SK-N-SH (cell line): ENCODE results near the gene SDR42E1. TPM values are rescaled to one million over a fixed set of nuclear protein-coding genes. Genes with fewer than 3 reads are reported as not detected.

Experiments
- CTCF ChIA-PET: fragments of 300-600, 350-600 bp; formaldehyde crosslinking; extraction: SDS; loops from one replicate; lab custom pipeline; 2021; lab: Yijun Ruan, JAX
- POLR2A ChIA-PET: fragments of 350-600 bp; sonication (Branson Sonifier 250); formaldehyde crosslinking; extraction: SDS; loops from one replicate; lab custom pipeline; 2020; ENCODE audit warnings: antibody characterized with exemption, inconsistent platforms; lab: Yijun Ruan, JAX
- DNase-seq: peaks from one replicate; pipeline ENCODE4 v3.0.0; 2012
- H2AFZ ChIP-seq: fragments of 200-600 bp; sonication (generic); 2 replicates; pipeline ENCODE4 v1.8.1; 2016; ENCODE audit warnings: antibody characterized with exemption, mild to moderate bottlenecking, low read depth
- H3F3A ChIP-seq: fragments of 200-600 bp; sonication (generic); replicated peaks from 2 replicates; pipeline ENCODE3; 2016; ENCODE audit warnings: antibody characterized with exemption, mild to moderate bottlenecking; ENCODE audit not compliant: insufficient read depth
- H3K27ac ChIP-seq, 2 experiments: fragments of 200-500 bp in 1 of 2; fragments of 200-600 bp in 1 of 2; sonication (Bioruptor generic) in 1 of 2; sonication (generic), shearing (Covaris generic) in 1 of 2; 2 replicates each; pipeline versions ENCODE4 v1.5.1 to v1.6.1; 2014 to 2016; ENCODE audit warnings: low read depth in 2 of 2, inconsistent platforms in 1 of 2, low read length in 1 of 2, mild to moderate bottlenecking in 1 of 2, mixed read lengths in 1 of 2
- H3K27me3 ChIP-seq: fragments of 200-600 bp; sonication (generic), shearing (Covaris generic); 2 replicates; pipeline ENCODE4 v1.6.1; 2016; ENCODE audit warnings: mixed run types; ENCODE audit not compliant: insufficient read depth
- H3K36me3 ChIP-seq, 2 experiments: fragments of 200-500 bp in 1 of 2; fragments of 200-600 bp in 1 of 2; sonication (Bioruptor generic) in 1 of 2; sonication (generic) in 1 of 2; replicated peaks in 1 of 2; 2 replicates each; pipeline versions ENCODE3 to v1.5.1; 2014 to 2016; ENCODE audit warnings: low read length in 1 of 2, mild to moderate bottlenecking in 1 of 2; ENCODE audit not compliant: insufficient read depth in 2 of 2, control insufficient read depth in 1 of 2
- H3K4me1 ChIP-seq, 2 experiments: fragments of 200-500 bp in 1 of 2; fragments of 200-600 bp in 1 of 2; sonication (Bioruptor generic) in 1 of 2; sonication (generic), shearing (Covaris generic) in 1 of 2; 2 replicates each; pipeline versions ENCODE4 v1.5.1 to v1.6.1; 2014 to 2016; ENCODE audit warnings: low read depth in 1 of 2, low read length in 1 of 2, mixed run types in 1 of 2; ENCODE audit not compliant: insufficient read depth in 2 of 2, control insufficient read depth in 1 of 2
- H3K4me2 ChIP-seq: fragments of 200-600 bp; sonication (generic), shearing (Covaris generic); 2 replicates; pipeline ENCODE4 v1.6.1; 2017; ENCODE audit warnings: mixed run types
- H3K4me3 ChIP-seq, 2 experiments: fragments of 200-500 bp in 1 of 2; fragments of 200-600 bp in 1 of 2; sonication (Bioruptor generic) in 1 of 2; sonication (generic), shearing (Covaris generic) in 1 of 2; 2 replicates each; pipeline versions ENCODE4 v1.5.1 to v1.8.1; 2014 to 2016; ENCODE audit warnings: low read depth in 2 of 2, inconsistent platforms in 1 of 2, low read length in 1 of 2, mild to moderate bottlenecking in 1 of 2, mixed read lengths in 1 of 2, moderate library complexity in 1 of 2
- H3K79me2 ChIP-seq: fragments of 200-600 bp; sonication (generic); 2 replicates; pipeline ENCODE4 v1.8.1; 2017; ENCODE audit warnings: mild to moderate bottlenecking; ENCODE audit not compliant: insufficient read depth
- H3K9ac ChIP-seq: fragments of 200-600 bp; sonication (generic); 2 replicates; pipeline ENCODE4 v1.6.1; 2017; ENCODE audit warnings: mixed run types
- H3K9me2 ChIP-seq: fragments of 200-600 bp; sonication (generic); 2 replicates; pipeline ENCODE4 v1.6.1; 2017; ENCODE audit warnings: mixed run types
- H3K9me3 ChIP-seq: fragments of 200-600 bp; sonication (generic); 2 replicates; pipeline ENCODE4 v1.6.1; 2017; ENCODE audit warnings: mixed run types, mild to moderate bottlenecking, moderate library complexity
- H4K20me1 ChIP-seq: fragments of 200-600 bp; sonication (generic); 2 replicates; pipeline ENCODE4 v1.6.1; 2017; ENCODE audit warnings: mild to moderate bottlenecking, mixed run types; ENCODE audit not compliant: insufficient read depth
- CHD2 ChIP-seq: fragments of 150-350 bp; IDR thresholded peaks from 2 replicates; pipeline ENCODE4 v1.6.1; 2018; ENCODE audit warnings: low read length; ENCODE audit not compliant: partially characterized antibody
- ELF1 ChIP-seq: IDR thresholded peaks from 2 replicates; pipeline ENCODE4 v1.4.0; 2012
- EP300 ChIP-seq, 2 experiments: IDR thresholded peaks; 2 replicates each; pipeline versions ENCODE4 v1.4.0 to v1.6.1; 2012; ENCODE audit warnings: borderline replicate concordance in 1 of 2, low read depth in 1 of 2, low read length in 1 of 2
- FOSL2 ChIP-seq: IDR thresholded peaks from 2 replicates; pipeline ENCODE4 v1.4.0; 2012; ENCODE audit warnings: low read depth, mild to moderate bottlenecking, moderate library complexity, borderline replicate concordance
- FOXM1 ChIP-seq: IDR thresholded peaks from 2 replicates; pipeline ENCODE4 v1.4.0; 2012; ENCODE audit warnings: low read depth, mild to moderate bottlenecking
- GABPA ChIP-seq: IDR thresholded peaks from 2 replicates; pipeline ENCODE4 v1.4.0; 2012; ENCODE audit warnings: low read depth, mild to moderate bottlenecking
- GATA2 ChIP-seq: sonication (generic); formaldehyde crosslinking; IDR thresholded peaks from 2 replicates; pipeline ENCODE4 v1.5.0; 2020; ENCODE audit warnings: mild to moderate bottlenecking, missing genetic modification reagents
- JUND ChIP-seq: IDR thresholded peaks from 2 replicates; pipeline ENCODE4 v1.4.0; 2012
- MEF2A ChIP-seq: IDR thresholded peaks from 2 replicates; pipeline ENCODE4 v1.4.0; 2012; ENCODE audit warnings: low read depth, borderline replicate concordance
- NFIC ChIP-seq: IDR thresholded peaks from 2 replicates; pipeline ENCODE4 v1.4.0; 2012; ENCODE audit warnings: borderline replicate concordance
- NRF1 ChIP-seq: IDR thresholded peaks from 2 replicates; pipeline ENCODE4 v1.6.1; 2012; ENCODE audit warnings: low read depth, mild to moderate bottlenecking, low read length
- POLR2AphosphoS5 ChIP-seq: IDR thresholded peaks from 2 replicates; pipeline ENCODE4 v1.6.1; 2012; ENCODE audit warnings: low read depth, low read length
- RAD21 ChIP-seq: IDR thresholded peaks from 2 replicates; pipeline ENCODE4 v1.6.1; 2012; ENCODE audit warnings: mild to moderate bottlenecking, low read length
- RXRA ChIP-seq: IDR thresholded peaks from 2 replicates; pipeline ENCODE4 v1.4.0; 2012; ENCODE audit warnings: low read depth, mild to moderate bottlenecking, borderline replicate concordance
- TAF1 ChIP-seq: IDR thresholded peaks from 2 replicates; pipeline ENCODE4 v1.6.1; 2012; ENCODE audit warnings: low read depth, mild to moderate bottlenecking, low read length, moderate library complexity, borderline replicate concordance
- TCF12 ChIP-seq: IDR thresholded peaks from 2 replicates; pipeline ENCODE4 v1.4.0; 2012
- TEAD4 ChIP-seq: IDR thresholded peaks from 2 replicates; pipeline ENCODE4 v1.4.0; 2012; ENCODE audit warnings: mild to moderate bottlenecking, borderline replicate concordance; ENCODE audit not compliant: insufficient read depth
- YY1 ChIP-seq: IDR thresholded peaks from 2 replicates; pipeline ENCODE4 v1.4.0; 2012; ENCODE audit warnings: low read depth, mild to moderate bottlenecking
- WGBS: methylation state at CpG from one replicate; pipeline ENCODE4 v1.1.6; 2017; ENCODE audit warnings: low lambda C conversion rate; 5-methylcytosine and 5-hydroxymethylcytosine counted together
- polyA plus RNA-seq, 3 experiments: library from polyadenylated mRNA; depleted of rRNA; stranded (reverse); fragments of >200 nt; gene quantifications; 2 replicates each; pipeline ENCODE4 v1.2.3, GENCODE V29; 2012
- TF ChIP-seq, protein P1 (sequence below): IDR thresholded peaks from 2 replicates; pipeline ENCODE4 v1.6.1; 2012; ENCODE audit warnings: mild to moderate bottlenecking, low read depth, low read length, moderate library complexity
- TF ChIP-seq, protein P2 (sequence below): fragments of 150-350 bp; IDR thresholded peaks from 2 replicates; pipeline ENCODE4 v1.6.1; 2016; ENCODE audit warnings: mild to moderate bottlenecking, low read depth, low read length
- TF ChIP-seq, protein P3 (sequence below): IDR thresholded peaks from 2 replicates; pipeline ENCODE4 v1.4.0; 2012; ENCODE audit warnings: low read depth
- TF ChIP-seq, protein P4 (sequence below): fragments of 150-350 bp; IDR thresholded peaks from 2 replicates; pipeline ENCODE4 v1.6.1; 2017; ENCODE audit warnings: antibody characterized with exemption, low read length, low read depth, borderline replicate concordance
- TF ChIP-seq, protein P5 (sequence below): IDR thresholded peaks from 2 replicates; pipeline ENCODE4; 2012
- TF ChIP-seq, protein P6 (sequence below): IDR thresholded peaks from 2 replicates; pipeline ENCODE4 v1.4.0; 2012; ENCODE audit warnings: low read depth, borderline replicate concordance

Gene SDR42E1
- polyA plus RNA-seq, 1 of the 3 experiments (the other 2 are of a cell fraction) = not detected

DNA sequence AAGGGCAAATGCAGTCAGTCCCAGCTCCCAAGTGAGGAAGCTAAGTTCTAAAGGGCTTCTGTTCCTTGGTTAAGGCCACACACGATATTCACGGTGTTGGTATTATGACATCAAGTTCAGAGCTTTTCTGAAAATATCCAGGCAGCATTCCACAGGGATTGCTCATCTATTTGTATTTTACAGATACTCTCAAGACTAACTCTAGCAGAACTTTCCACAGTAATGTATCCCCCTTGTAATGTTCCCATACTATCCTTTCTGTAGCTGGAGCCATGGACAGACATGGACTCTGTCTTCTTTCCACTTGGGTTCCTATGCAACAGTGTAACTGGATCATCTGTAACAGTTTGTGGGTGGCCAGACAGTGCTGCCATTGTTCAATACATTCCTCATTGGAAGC, 13.5 kb downstream of the SDR42E1 start:
- no peaks in the 10 kb centered on the region for H3K27me3 ChIP-seq
- no peaks in the 10 kb centered on the region for H3K79me2 ChIP-seq
- peak overlapping the region; percentile 3; the same call in 1 of the 2 replicates for H2AFZ ChIP-seq
- H3K36me3 ChIP-seq = no peaks in the 10 kb centered on the region
- H3K4me1 ChIP-seq = peaks cover 0 to 4% of the 10 kb centered on the region in 2 experiments; a peak in 3 of 4 replicates
- H3K4me3 ChIP-seq = no peak overlapping the region
- H3K27ac ChIP-seq = peak overlapping the region in 1 of 2 experiments; percentile 66; a peak in 2 of 4 replicates
- H3F3A ChIP-seq = peaks cover 4% of the 10 kb centered on the region
- TF ChIP-seq MEF2A (no peak), RAD21 (no peak), POLR2AphosphoS5 (no peak), ELF1 (no peak), CHD2 (no peak), FOSL2 (peak; percentile 57; the same call in 1 of the 2 replicates), NFIC (no peak), EP300 (IDR thresholded peaks at IDR 0.05; ENCODE audit: borderline replicate concordance in 1 of 2, low read depth in 1 of 2, low read length in 1 of 2) (peak in 1 of 2 experiments; percentile 22; a peak in 1 of 4 replicates), NRF1 (no peak), YY1 (no peak), JUND (peak; percentile 73), TAF1 (no peak), GABPA (no peak), TCF12 (peak; percentile 88), TEAD4 (peak; percentile 49; the same call in 1 of the 2 replicates), GATA2 (no peak), FOXM1 (no peak), RXRA (no peak)
- TF ChIP-seq, protein P1, sequence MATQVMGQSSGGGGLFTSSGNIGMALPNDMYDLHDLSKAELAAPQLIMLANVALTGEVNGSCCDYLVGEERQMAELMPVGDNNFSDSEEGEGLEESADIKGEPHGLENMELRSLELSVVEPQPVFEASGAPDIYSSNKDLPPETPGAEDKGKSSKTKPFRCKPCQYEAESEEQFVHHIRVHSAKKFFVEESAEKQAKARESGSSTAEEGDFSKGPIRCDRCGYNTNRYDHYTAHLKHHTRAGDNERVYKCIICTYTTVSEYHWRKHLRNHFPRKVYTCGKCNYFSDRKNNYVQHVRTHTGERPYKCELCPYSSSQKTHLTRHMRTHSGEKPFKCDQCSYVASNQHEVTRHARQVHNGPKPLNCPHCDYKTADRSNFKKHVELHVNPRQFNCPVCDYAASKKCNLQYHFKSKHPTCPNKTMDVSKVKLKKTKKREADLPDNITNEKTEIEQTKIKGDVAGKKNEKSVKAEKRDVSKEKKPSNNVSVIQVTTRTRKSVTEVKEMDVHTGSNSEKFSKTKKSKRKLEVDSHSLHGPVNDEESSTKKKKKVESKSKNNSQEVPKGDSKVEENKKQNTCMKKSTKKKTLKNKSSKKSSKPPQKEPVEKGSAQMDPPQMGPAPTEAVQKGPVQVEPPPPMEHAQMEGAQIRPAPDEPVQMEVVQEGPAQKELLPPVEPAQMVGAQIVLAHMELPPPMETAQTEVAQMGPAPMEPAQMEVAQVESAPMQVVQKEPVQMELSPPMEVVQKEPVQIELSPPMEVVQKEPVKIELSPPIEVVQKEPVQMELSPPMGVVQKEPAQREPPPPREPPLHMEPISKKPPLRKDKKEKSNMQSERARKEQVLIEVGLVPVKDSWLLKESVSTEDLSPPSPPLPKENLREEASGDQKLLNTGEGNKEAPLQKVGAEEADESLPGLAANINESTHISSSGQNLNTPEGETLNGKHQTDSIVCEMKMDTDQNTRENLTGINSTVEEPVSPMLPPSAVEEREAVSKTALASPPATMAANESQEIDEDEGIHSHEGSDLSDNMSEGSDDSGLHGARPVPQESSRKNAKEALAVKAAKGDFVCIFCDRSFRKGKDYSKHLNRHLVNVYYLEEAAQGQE = no peak
- TF ChIP-seq, protein P2, sequence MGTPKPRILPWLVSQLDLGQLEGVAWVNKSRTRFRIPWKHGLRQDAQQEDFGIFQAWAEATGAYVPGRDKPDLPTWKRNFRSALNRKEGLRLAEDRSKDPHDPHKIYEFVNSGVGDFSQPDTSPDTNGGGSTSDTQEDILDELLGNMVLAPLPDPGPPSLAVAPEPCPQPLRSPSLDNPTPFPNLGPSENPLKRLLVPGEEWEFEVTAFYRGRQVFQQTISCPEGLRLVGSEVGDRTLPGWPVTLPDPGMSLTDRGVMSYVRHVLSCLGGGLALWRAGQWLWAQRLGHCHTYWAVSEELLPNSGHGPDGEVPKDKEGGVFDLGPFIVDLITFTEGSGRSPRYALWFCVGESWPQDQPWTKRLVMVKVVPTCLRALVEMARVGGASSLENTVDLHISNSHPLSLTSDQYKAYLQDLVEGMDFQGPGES = no peak
- TF ChIP-seq, protein P3, sequence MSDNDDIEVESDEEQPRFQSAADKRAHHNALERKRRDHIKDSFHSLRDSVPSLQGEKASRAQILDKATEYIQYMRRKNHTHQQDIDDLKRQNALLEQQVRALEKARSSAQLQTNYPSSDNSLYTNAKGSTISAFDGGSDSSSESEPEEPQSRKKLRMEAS = no peak
- TF ChIP-seq, protein P4, sequence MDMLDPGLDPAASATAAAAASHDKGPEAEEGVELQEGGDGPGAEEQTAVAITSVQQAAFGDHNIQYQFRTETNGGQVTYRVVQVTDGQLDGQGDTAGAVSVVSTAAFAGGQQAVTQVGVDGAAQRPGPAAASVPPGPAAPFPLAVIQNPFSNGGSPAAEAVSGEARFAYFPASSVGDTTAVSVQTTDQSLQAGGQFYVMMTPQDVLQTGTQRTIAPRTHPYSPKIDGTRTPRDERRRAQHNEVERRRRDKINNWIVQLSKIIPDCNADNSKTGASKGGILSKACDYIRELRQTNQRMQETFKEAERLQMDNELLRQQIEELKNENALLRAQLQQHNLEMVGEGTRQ = no peak
- TF ChIP-seq, protein P5, sequence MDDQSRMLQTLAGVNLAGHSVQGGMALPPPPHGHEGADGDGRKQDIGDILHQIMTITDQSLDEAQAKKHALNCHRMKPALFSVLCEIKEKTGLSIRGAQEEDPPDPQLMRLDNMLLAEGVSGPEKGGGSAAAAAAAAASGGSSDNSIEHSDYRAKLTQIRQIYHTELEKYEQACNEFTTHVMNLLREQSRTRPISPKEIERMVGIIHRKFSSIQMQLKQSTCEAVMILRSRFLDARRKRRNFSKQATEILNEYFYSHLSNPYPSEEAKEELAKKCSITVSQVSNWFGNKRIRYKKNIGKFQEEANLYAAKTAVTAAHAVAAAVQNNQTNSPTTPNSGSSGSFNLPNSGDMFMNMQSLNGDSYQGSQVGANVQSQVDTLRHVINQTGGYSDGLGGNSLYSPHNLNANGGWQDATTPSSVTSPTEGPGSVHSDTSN = peak; percentile 68
- TF ChIP-seq, protein P6, sequence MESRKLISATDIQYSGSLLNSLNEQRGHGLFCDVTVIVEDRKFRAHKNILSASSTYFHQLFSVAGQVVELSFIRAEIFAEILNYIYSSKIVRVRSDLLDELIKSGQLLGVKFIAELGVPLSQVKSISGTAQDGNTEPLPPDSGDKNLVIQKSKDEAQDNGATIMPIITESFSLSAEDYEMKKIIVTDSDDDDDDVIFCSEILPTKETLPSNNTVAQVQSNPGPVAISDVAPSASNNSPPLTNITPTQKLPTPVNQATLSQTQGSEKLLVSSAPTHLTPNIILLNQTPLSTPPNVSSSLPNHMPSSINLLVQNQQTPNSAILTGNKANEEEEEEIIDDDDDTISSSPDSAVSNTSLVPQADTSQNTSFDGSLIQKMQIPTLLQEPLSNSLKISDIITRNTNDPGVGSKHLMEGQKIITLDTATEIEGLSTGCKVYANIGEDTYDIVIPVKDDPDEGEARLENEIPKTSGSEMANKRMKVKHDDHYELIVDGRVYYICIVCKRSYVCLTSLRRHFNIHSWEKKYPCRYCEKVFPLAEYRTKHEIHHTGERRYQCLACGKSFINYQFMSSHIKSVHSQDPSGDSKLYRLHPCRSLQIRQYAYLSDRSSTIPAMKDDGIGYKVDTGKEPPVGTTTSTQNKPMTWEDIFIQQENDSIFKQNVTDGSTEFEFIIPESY = no peak
- no peaks in the 10 kb centered on the region for H3K9me2 ChIP-seq
- POLR2A ChIA-PET = no interaction called here
- no peak for DNase-seq
- H3K9me3 ChIP-seq = no peaks in the 10 kb centered on the region
- peak overlapping the region; percentile 69 for H3K4me2 ChIP-seq
- no peak overlapping the region for H3K9ac ChIP-seq
- no peaks in the 10 kb centered on the region for H4K20me1 ChIP-seq
- CTCF ChIA-PET = interaction anchor here (1.2 to 2.4 kb wide), 2 partner anchors 59 to 266 kb away, joined by 3 to 7 read pairs; no protein-coding TSS in a partner anchor
- WGBS = 3% methylated on average over 2 of the region's 2 CpGs
